Smooth muscle cell of bladder (primary cell): ENCODE results near the gene CD300LB. TPM values are rescaled to one million over a fixed set of nuclear protein-coding genes. Genes with fewer than 3 reads are reported as not detected.

Experiments
- total RNA-seq: library from RNA; depleted of rRNA; stranded (reverse); fragments of >200 nt; gene quantifications from 2 replicates; pipeline ENCODE4 v1.2.3, GENCODE V29; 2014

The CD300LB gene
- total RNA-seq = not detected in 2 replicates

DNA sequence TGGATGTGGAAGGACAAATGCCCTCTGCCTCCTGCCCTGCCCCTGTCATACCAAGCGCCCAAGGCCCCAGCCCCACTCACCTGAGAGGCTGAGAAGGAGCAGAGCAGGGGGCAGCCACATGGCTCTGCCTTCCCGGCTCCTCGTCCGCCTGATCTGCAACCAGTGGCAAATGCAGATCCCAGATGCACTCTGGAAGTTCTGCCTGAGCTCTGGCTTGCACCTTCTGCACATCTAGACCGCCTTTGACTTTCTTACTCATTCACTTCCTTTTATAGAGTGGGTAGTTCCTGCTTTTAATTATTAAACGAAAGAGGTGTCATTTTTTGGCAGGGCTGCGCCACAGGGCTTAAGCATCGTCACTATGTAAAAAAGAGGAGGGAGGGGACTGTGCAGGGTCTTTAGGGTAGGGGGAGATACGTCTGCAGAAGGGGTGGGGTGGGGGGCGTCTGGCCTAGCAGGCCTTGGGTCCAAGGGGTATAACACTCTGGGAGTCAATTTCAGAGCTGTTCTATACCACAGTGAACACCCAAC lies at the start of gene CD300LB:
TSS of gene CD300LB (minus strand) at position 245 of the 531 bp plus-strand sequence. CDS start at position 120, 125 bp downstream.

DNA sequence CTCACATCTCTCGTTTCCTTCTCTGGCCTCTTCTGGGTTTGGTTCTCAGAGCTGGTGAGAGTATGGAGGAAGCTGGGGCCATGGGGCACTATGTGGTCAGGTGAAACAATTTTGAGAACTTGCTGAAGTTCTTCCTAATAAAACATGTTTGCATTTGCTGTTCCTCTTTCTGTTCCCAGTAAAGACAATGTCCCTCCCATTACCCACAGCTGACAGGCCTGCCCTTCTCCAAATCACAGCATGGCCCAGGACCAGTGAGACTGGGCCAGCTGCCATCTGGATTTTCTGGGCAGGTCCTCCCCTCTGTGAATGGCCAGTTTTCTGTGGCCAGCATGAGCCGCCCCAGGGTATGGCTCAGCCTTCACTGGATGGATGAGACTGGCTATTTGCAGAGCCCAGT lies 36.1 kb upstream of the CD300LB start, which contains the start of gene CD300H:
TSS of gene CD300H (minus strand) at position 113 of the 400 bp plus-strand sequence.

DNA sequence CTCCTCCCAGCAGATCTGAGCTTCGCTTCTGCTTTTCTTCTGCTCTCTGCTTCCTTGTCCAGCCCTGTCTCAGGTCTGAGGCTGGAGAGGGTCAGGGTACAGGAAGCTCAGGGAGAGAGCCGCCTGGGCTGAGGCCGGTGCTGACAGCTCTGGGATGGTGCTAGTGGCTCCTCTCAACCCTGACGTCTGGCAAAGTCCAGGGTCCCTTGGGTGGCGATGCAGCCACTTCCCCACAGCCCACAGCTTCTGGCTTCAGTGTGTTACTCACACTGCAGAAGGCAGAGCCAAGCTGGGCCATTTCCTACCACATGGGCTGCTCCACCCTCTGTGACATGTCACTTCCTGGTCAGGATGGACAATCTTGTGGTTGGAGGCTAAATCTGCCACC lies 14.6 kb upstream of the CD300LB start, which contains the start of gene CD300C:
TSS of gene CD300C (minus strand) at position 273 of the 388 bp plus-strand sequence. CDS start 333 bp downstream, outside the sequence.

Other genes starting within 250 kb of the CD300LB start
- under 0.01 and 0.09 TPM in 2 replicates for gene KIF19, start 205.2 kb downstream of the CD300LB start, total RNA-seq
- not detected in 2 replicates for gene BTBD17, start 169.6 kb downstream of the CD300LB start, total RNA-seq
- gene GPR142, start 164.0 kb downstream of the CD300LB start, total RNA-seq = not detected in 2 replicates
- 10.7 and 10.9 TPM in 2 replicates for gene GPRC5C, start 99.4 kb downstream of the CD300LB start, total RNA-seq
- gene CD300A, start 64.8 kb downstream of the CD300LB start, total RNA-seq = not detected in 2 replicates
- not detected in 2 replicates for gene CD300C, start 14.6 kb upstream of the CD300LB start, total RNA-seq
- gene CD300H, start 36.0 kb upstream of the CD300LB start, total RNA-seq = not detected in 2 replicates
- gene CD300LD, start 60.8 kb upstream of the CD300LB start, total RNA-seq = not detected in 2 replicates
- not detected in 2 replicates for gene CD300E, start 92.3 kb upstream of the CD300LB start, total RNA-seq
- gene CD300LF, start 181.4 kb upstream of the CD300LB start, total RNA-seq = not detected in 2 replicates
- gene RAB37, start 205.8 kb upstream of the CD300LB start, total RNA-seq = 0.09 and 0.43 TPM in 2 replicates
- gene NHERF1, start 217.2 kb upstream of the CD300LB start, total RNA-seq = 4.3 and 5.4 TPM in 2 replicates
- 34.6 and 44.1 TPM in 2 replicates for gene NAT9, start 244.9 kb upstream of the CD300LB start, total RNA-seq